MM.1S (cell line): ENCODE measurements around the gene TOX2.

Source experiments
- DNase-seq: peaks from one replicate; pipeline ENCODE4 v3.0.0-alpha.2; 2015
- H2AFZ ChIP-seq: fragments of 300-600 bp; sonication (generic); 2 replicates; pipeline ENCODE4 v1.6.0; 2016; ENCODE audit warnings: antibody characterized with exemption, low read length
- H3F3A ChIP-seq: fragments of 300-600 bp; sonication (generic); 2 replicates; pipeline ENCODE4 v1.6.1; 2016; ENCODE audit warnings: mild to moderate bottlenecking, antibody characterized with exemption, low read length, moderate library complexity, mixed read lengths; ENCODE audit not compliant: insufficient read depth
- H3K27ac ChIP-seq: fragments of 300-600 bp; sonication (generic); 2 replicates; pipeline ENCODE4 v1.5.1; 2016; ENCODE audit warnings: mild to moderate bottlenecking, low read length
- H3K27me3 ChIP-seq: fragments of 300-600 bp; sonication (generic); replicated peaks from 2 replicates; pipeline ENCODE4 v1.6.0; 2016; ENCODE audit warnings: low read length; ENCODE audit not compliant: insufficient read depth
- H3K36me3 ChIP-seq: fragments of 300-600 bp; sonication (generic); replicated peaks from 2 replicates; pipeline ENCODE4 v1.6.1; 2016; ENCODE audit warnings: mild to moderate bottlenecking, low read length, mixed read lengths; ENCODE audit not compliant: insufficient read depth
- H3K4me1 ChIP-seq: fragments of 300-600 bp; sonication (generic); 2 replicates; pipeline ENCODE4 v1.6.1; 2016; ENCODE audit warnings: low read length, mixed read lengths
- H3K4me2 ChIP-seq: fragments of 300-600 bp; sonication (generic); 2 replicates; pipeline ENCODE4 v1.6.0; 2016; ENCODE audit warnings: low read depth, low read length
- H3K4me3 ChIP-seq: fragments of 300-600 bp; sonication (generic); 2 replicates; pipeline ENCODE4 v1.5.1; 2016; ENCODE audit warnings: low read length, mixed read lengths
- H3K79me2 ChIP-seq: fragments of 300-600 bp; sonication (generic); 2 replicates; pipeline ENCODE4 v1.6.1; 2016; ENCODE audit warnings: mixed run types, low read length, mixed read lengths
- H3K9ac ChIP-seq: fragments of 300-600 bp; sonication (generic); 2 replicates; pipeline ENCODE4 v1.6.1; 2016; ENCODE audit warnings: low read length, mixed read lengths
- H3K9me2 ChIP-seq: fragments of 300-600 bp; sonication (generic); replicated peaks from 2 replicates; pipeline ENCODE4 v1.6.1; 2016; ENCODE audit warnings: mild to moderate bottlenecking, low read length, mixed read lengths; ENCODE audit not compliant: insufficient read depth
- H3K9me3 ChIP-seq: fragments of 300-600 bp; sonication (generic); replicated peaks from 2 replicates; pipeline ENCODE4 v1.6.1; 2016; ENCODE audit warnings: mild to moderate bottlenecking, low read length, mixed read lengths; ENCODE audit not compliant: insufficient read depth
- H4K20me1 ChIP-seq: fragments of 300-600 bp; sonication (generic); 2 replicates; pipeline ENCODE4 v1.6.1; 2016; ENCODE audit warnings: mild to moderate bottlenecking, low read length, moderate library complexity, mixed read lengths; ENCODE audit not compliant: insufficient read depth
- CTCF ChIP-seq: fragments of 300-600 bp; sonication (generic); IDR thresholded peaks from 2 replicates; pipeline ENCODE4 v1.5.1; 2016; ENCODE audit warnings: antibody characterized with exemption, low read length, mixed read lengths
- EZH2 ChIP-seq: fragments of 300-600 bp; sonication (generic); optimal IDR thresholded peaks from 2 replicates; pipeline ENCODE3; 2017; ENCODE audit warnings: low read depth, mild to moderate bottlenecking, antibody characterized with exemption, low read length, mixed read lengths
- EZH2phosphoT487 ChIP-seq: fragments of 300-600 bp; sonication (generic); IDR thresholded peaks from 2 replicates; pipeline ENCODE4 v1.6.1; 2018; ENCODE audit warnings: antibody characterized with exemption, low read length

Gene TOX2

DNA sequence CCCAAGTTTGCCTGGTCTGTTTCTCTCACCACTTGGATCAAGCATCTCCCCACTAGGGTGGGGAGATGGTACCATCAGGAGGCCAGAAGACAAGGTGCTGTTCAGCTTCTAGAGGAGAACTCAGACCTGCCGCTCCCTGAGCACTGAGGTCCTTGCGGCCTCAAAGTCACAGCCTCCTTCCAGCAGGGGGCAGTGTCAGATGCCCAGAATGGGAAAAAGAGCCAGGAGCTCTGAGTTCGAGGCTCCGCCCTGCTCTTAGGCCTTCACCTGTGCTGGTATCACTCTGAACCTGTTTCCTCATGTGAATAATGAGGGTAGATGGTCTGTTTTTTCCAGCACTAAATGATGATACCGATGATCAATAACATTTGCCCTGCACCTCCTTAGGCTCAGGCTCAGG lies 68.7 kb downstream of the TOX2 start:
- DNase-seq, result peak; percentile 30
- H3K27ac ChIP-seq, result no peak overlapping the region
- peaks cover 58% of the 10 kb centered on the region for H3K79me2 ChIP-seq
- H3F3A ChIP-seq, result peaks cover 5% of the 10 kb centered on the region; the same call in 1 of the 2 replicates
- TF ChIP-seq CTCF (peak; percentile 60), EZH2 (no peak), EZH2phosphoT487 (no peak)
- H3K9me2 ChIP-seq, result no peaks in the 10 kb centered on the region
- no peaks in the 10 kb centered on the region for H3K36me3 ChIP-seq
- no peak overlapping the region for H2AFZ ChIP-seq
- H3K4me3 ChIP-seq, result no peak overlapping the region
- peaks cover 15% of the 10 kb centered on the region for H3K4me1 ChIP-seq
- H3K9ac ChIP-seq, result no peak overlapping the region
- H3K4me2 ChIP-seq, result no peak overlapping the region
- H3K9me3 ChIP-seq, result no peaks in the 10 kb centered on the region
- no peaks in the 10 kb centered on the region for H4K20me1 ChIP-seq
- no peaks in the 10 kb centered on the region for H3K27me3 ChIP-seq

- Histone ChIP-seq H3K9me3 (no peaks in the 10 kb centered on the region), H3K4me1 (peaks cover 21% of the 10 kb centered on the region), H3K4me3 (no peak overlapping the region), H3F3A (peaks cover 11% of the 10 kb centered on the region; the same call in 1 of the 2 replicates), H4K20me1 (no peaks in the 10 kb centered on the region), H3K36me3 (no peaks in the 10 kb centered on the region), H3K9me2 (no peaks in the 10 kb centered on the region), H3K79me2 (peaks cover 59% of the 10 kb centered on the region), H2AFZ (no peak overlapping the region), H3K27ac (no peak overlapping the region), H3K9ac (no peak overlapping the region), H3K4me2 (no peak overlapping the region), H3K27me3 (no peaks in the 10 kb centered on the region)
- DNase-seq, result no peak
- TF ChIP-seq EZH2, result no peak
Measured at GRCh38 chr20:43983904-43984361, 69.3 kb downstream of the TOX2 start.

DNA sequence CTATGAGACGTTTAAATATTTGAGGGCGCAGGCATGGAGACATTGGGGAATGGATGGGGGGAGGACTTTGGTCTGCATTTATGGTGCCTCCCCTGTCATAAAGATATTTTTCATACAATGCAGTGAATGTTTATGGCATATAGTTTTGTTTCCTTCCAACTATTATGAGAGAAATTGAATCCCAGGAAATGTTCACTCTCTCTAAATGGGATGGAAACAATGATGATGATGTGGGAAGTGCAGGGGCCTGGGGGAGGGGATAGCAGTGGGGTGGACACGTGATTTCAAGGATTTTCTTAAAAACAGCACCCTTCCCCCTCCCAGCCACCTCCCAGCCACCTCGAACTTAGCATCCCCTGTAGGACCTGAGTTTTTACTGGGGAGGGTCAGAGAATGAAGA lies 69.9 kb downstream of the TOX2 start:
- Histone ChIP-seq H3K9me3 (no peaks in the 10 kb centered on the region), H4K20me1 (no peaks in the 10 kb centered on the region), H3K4me3 (no peak overlapping the region), H3K36me3 (no peaks in the 10 kb centered on the region), H3K27me3 (no peaks in the 10 kb centered on the region), H3K79me2 (peaks cover 63% of the 10 kb centered on the region), H3F3A (peaks cover 15% of the 10 kb centered on the region), H3K9me2 (no peaks in the 10 kb centered on the region), H3K4me2 (no peak overlapping the region), H3K9ac (no peak overlapping the region), H2AFZ (no peak overlapping the region), H3K27ac (no peak overlapping the region), H3K4me1 (peaks cover 25% of the 10 kb centered on the region)
- TF ChIP-seq CTCF (no peak), EZH2phosphoT487 (no peak), EZH2 (no peak)
- no peak for DNase-seq

- no peak for DNase-seq
- H3K9me2 ChIP-seq, result no peaks in the 10 kb centered on the region
- no peaks in the 10 kb centered on the region for H4K20me1 ChIP-seq
- H3K4me1 ChIP-seq, result peaks cover 31% of the 10 kb centered on the region
- H3K4me2 ChIP-seq, result no peak overlapping the region
- no peak overlapping the region for H3K4me3 ChIP-seq
- peaks cover 69% of the 10 kb centered on the region for H3K79me2 ChIP-seq
- H2AFZ ChIP-seq, result no peak overlapping the region
- H3K27me3 ChIP-seq, result no peaks in the 10 kb centered on the region
- H3K9me3 ChIP-seq, result no peaks in the 10 kb centered on the region
- H3F3A ChIP-seq, result peaks cover 19% of the 10 kb centered on the region
- TF ChIP-seq EZH2, result no peak
- no peak for TF ChIP-seq EZH2phosphoT487
- TF ChIP-seq CTCF, result no peak
- H3K27ac ChIP-seq, result no peak overlapping the region
- no peak overlapping the region for H3K9ac ChIP-seq
- no peaks in the 10 kb centered on the region for H3K36me3 ChIP-seq
Measured at GRCh38 chr20:43985121-43985520, 70.5 kb downstream of the TOX2 start.
